Measurements from ENCODE around the gene EFHD2. TPM values are rescaled to one million over a fixed set of nuclear protein-coding genes. Genes with fewer than 3 reads are reported as not detected.
A peak's percentile ranks its signal among the peaks of the same experiment; 100 is the strongest.

EFHD2 gene
- total RNA-seq, 1 experiment from 2014 or later = 90.8 TPM

- intact Hi-C loops (cut with micrococcal nuclease; ENCODE audit: unreplicated experiment) (no loop called here), in situ Hi-C loops (cut with HindIII; ENCODE audit: low pct_unique_long_range_greater_than_20kb, low sequenced_read_pairs) (no loop called here)
- ChIA-PET CTCF (no interaction called here), POLR2A (no interaction called here)
- Histone ChIP-seq H3K4me1 (ENCODE audit: control insufficient read depth, insufficient read depth, low read length) (no peaks in the 10 kb centered on the region), H3K27ac (ENCODE audit: low read length) (no peak overlapping the region), H3K9me3 (ENCODE audit: control insufficient read depth, insufficient read depth, low read depth, low read length) (no peaks in the 10 kb centered on the region), H3K27me3 (ENCODE audit: control insufficient read depth, insufficient read depth, low read length) (no peaks in the 10 kb centered on the region), H3K4me3 (ENCODE audit: low read depth in 2 of 2, low read length in 2 of 2) (no peak overlapping the region), H3K36me3 (ENCODE audit: control insufficient read depth, insufficient read depth, low read length) (no peaks in the 10 kb centered on the region)
- ATAC-seq (0 out of 2 replicates have a peak, but pooled peaks have one; percentile 43), DNase-seq (ENCODE audit: low read depth, low spot score) (no peak)
- BruUV-seq (replicated peaks) = no TSS peak
- TF ChIP-seq POLR2AphosphoS5 (IDR thresholded peaks at IDR 0.05; ENCODE audit: low read depth, low read length) = no peak
- TF ChIP-seq SIN3A (IDR thresholded peaks at IDR 0.05; ENCODE audit: borderline replicate concordance, insufficient read depth, low read depth, low read length) = no peak
Observed at GRCh38 chr1:15444468-15445389, 35.0 kb downstream of the EFHD2 start.

DNA sequence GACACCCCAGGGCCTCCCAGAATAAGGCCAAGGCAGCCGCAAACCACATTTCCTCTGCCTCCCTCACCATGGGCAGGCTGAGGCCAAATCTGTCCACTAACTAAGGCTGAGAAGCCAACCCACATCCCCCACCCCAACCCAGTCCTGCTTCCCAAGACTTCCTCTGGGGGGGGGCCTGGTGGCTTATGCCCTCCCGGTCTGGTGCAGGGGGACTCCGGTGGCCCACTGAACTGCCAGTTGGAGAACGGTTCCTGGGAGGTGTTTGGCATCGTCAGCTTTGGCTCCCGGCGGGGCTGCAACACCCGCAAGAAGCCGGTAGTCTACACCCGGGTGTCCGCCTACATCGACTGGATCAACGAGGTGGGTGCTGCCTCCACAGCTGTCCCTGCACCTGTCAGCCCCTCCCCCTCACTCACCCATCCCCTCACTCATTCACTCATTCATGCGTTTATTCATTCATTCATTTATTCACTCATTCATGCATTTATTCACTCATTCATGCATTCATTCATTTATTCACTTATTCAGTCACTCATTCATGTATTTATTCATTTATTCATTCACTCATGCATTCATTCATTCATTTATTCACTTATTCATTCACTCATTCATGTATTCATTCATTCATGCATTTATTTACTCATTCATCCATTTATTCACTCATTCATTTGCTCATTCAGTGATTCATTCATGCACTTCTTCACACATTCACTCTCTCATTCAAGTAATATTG is 35.9 kb downstream of the EFHD2 start:
- Histone ChIP-seq H3K27ac (ENCODE audit: low read length) (no peak overlapping the region), H3K27me3 (ENCODE audit: control insufficient read depth, insufficient read depth, low read length) (no peaks in the 10 kb centered on the region), H3K9me3 (ENCODE audit: control insufficient read depth, insufficient read depth, low read depth, low read length) (no peaks in the 10 kb centered on the region), H3K4me1 (ENCODE audit: control insufficient read depth, insufficient read depth, low read length) (no peaks in the 10 kb centered on the region), H3K36me3 (ENCODE audit: control insufficient read depth, insufficient read depth, low read length) (no peaks in the 10 kb centered on the region), H3K4me3 (ENCODE audit: low read depth in 2 of 2, low read length in 2 of 2) (no peak overlapping the region)
- BruUV-seq (replicated peaks) = no TSS peak
- intact Hi-C loops (cut with micrococcal nuclease; ENCODE audit: unreplicated experiment) = no loop called here
- no peak for TF ChIP-seq POLR2AphosphoS5 (IDR thresholded peaks at IDR 0.05; ENCODE audit: low read depth, low read length)
- no peak for TF ChIP-seq CTCF (IDR thresholded peaks at IDR 0.05)
- no peak for TF ChIP-seq SIN3A (IDR thresholded peaks at IDR 0.05; ENCODE audit: borderline replicate concordance, insufficient read depth, low read depth, low read length)
- TF ChIP-seq REST (IDR thresholded peaks at IDR 0.05; ENCODE audit: insufficient read depth in 1 of 2, low read depth in 2 of 2, low read length in 1 of 2) = no peak
- TF ChIP-seq TCF7L2 (IDR thresholded peaks at IDR 0.05; ENCODE audit: low read depth, low read length) = no peak
- in situ Hi-C loops (cut with HindIII; ENCODE audit: low pct_unique_long_range_greater_than_20kb, low sequenced_read_pairs) = no loop called here
- ATAC-seq (no peak), DNase-seq (ENCODE audit: low read depth, low spot score) (no peak)
- ChIA-PET CTCF (no interaction called here), POLR2A (no interaction called here)
